ENCODE measurements around the gene GP9.

GP9 gene

DNA sequence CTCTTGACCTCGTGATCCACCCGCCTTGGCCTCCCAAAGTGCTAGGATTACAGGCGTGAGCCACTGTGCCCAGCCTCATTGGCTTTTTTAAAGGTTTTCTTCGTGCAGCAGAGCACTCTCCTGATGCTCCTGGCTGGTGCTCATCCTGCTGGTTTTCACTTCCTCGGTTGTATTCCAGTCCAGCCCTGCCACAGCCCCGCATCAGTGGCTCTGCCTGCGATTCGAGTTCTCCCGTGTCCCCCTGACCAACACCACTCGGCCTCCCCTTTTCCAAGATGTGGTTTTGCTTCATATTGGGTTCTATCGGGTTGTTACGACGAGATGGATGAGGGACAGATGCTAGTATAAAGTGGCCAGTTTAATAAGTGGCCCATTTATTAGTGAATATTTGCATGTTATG lies 31.7 kb upstream of the GP9 start:
- DNase-seq (ENCODE audit: low read depth in 2 of 2): no peak

DNA sequence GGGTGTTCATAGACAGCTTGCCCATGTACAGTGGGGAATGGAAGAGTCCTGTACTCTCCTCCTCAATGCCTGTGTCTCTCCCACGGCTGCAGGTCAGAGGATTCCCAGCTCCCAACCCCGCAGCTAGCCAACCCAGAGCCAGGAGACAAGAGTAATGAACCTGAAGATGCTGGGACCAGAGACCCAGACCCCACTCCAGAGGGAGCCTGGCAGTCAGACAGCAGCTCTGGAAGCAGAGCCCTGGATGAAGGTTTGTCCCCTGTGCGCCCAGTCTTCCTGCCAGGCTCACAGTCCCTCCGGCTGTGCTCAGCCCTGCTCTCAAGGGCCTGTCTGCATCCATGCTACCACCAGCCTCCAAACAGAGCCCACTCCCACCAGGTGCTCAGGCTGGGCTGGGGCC lies 30.0 kb upstream of the GP9 start:
- no peak for DNase-seq (ENCODE audit: low read depth in 2 of 2)

DNA sequence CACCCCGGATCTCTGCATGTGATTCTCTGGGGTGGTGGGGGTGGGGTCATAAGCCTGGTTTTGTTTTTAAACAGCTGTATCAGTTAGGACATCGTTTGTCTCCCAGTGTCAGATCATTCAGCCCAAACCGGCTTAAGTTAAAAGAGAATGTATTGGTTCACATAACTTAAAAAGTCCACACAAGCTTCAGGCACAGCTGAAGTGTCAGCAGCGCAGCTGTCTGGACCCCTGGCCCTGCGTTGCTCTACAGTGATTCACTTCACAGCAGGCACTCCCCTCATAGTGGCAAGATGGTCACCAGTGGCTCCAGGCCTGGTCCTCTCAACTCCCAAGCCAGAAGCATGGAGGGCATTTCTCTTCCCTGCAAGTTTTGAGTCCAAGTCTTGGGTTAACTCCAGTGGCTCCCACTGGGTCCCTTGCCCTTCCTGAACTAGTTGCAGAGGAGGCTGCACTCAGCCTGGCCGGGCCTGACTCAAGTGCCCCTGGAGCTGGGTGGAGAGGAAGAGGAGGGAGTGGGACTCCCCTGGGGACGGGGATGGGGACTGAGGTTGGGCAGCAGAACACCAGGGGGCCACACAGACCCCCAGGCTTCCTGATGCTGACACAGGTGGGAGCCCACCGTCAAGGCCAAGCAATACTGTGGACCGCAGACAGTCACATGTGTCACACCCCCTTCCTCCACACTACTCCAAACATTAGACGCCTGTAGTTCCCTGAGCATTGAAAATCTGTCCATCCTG lies 28.9 kb upstream of the GP9 start:
- DNase-seq (ENCODE audit: low read depth in 2 of 2): no peak

DNA sequence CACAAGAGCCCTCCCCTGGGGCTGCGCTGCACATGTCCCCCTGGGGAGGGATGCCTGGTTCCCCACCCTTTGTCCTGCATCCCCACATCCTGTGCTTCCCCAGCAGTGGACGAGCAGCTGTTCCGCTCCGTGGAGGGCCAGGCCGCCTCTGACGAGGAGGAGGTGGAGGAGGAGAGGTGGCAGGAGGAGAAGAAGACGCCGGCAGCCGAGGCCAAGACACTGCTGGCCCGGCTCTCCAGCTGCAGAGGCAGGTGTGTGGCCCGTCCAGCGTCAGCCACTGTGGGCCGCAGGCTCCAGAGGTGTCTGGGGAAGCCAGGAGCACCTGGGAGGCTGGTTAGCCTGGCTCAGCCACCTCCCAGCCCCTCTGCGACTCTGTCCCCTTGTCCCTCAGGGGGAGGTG lies 27.9 kb upstream of the GP9 start:
- DNase-seq (ENCODE audit: low read depth in 2 of 2): no peak

- no peak for DNase-seq (ENCODE audit: low read depth in 2 of 2)
Observed at GRCh38 chr3:129033151-129033550, 27.4 kb upstream of the GP9 start.

DNA sequence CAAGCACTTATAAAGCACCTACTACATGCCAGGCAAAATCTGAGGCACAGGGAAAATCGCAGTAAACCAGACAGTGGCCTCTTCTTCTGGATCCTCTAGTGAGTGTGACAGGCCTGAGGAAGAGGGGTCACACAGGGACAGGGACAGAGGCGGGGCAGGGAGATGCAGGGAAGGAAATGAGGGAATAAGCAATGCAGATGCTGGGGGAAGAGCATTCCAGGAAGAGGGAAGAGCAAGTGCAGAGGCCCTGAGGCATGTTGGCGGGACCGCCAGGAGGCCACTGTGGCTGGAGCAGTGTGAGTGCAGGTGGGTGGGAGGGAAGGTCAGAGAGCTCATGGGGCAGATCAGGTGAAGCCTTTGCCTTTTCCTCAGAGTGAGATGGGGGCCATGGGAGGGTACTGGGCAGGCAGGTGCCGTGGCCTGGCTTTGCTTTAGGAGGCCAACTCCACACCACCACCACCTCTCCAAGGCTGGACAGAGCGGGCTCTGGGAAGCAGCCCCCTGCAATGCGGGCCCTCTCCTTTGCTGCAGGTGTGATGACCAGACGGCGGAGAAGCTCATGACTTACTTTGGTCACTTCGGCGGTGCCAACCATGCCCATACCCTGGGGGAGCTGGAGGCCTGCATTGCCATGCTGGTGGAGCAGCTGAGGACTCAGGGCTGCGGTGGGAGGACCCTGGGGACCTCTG lies 26.8 kb upstream of the GP9 start:
- DNase-seq (ENCODE audit: low read depth in 2 of 2): no peak

GRCh38 chr3:129034642-129035041 lies 25.9 kb upstream of the GP9 start:
- no peak for DNase-seq (ENCODE audit: low read depth in 2 of 2)

DNA sequence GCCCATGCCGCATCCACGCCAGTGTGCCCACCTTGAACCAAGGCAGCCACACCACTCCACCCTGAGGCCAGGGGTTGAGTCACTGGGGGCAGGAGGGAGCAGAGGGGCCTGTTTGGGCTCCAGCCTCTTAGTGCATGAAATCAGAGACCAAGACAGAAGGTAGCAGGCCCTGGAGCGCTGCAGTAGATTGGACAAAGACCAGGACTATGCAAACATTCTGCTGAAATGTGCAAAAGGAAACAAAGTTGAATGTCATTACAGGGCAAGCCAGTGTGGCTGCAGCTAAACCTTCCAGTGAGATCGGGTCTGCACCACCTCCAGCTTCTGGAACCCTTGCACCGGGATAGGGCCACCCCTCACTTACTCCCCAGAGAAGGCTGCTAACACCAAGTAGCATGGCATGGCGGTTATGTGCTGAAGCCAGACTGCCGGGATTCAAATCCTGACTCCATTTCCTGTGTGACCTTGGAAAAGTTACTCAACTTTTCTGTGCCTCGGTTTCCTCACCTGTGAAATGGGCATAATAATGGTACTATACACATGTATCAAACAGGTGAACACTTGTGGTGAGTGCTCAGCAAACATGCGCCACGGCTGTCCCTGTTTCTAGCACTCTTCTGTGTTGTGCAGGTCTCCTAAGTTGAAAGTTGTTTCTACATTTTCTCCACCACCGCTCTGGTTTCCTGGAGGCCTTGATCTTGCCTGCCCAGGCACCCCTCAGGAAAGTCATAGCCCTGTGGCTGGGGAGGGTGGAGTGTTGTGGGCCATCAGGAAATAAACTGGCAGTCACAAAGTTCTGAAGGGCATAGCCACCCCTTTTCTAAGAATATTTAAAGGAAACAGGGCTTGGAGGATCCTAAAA lies 25.0 kb upstream of the GP9 start:
- no peak for DNase-seq (ENCODE audit: low read depth in 2 of 2)

DNA sequence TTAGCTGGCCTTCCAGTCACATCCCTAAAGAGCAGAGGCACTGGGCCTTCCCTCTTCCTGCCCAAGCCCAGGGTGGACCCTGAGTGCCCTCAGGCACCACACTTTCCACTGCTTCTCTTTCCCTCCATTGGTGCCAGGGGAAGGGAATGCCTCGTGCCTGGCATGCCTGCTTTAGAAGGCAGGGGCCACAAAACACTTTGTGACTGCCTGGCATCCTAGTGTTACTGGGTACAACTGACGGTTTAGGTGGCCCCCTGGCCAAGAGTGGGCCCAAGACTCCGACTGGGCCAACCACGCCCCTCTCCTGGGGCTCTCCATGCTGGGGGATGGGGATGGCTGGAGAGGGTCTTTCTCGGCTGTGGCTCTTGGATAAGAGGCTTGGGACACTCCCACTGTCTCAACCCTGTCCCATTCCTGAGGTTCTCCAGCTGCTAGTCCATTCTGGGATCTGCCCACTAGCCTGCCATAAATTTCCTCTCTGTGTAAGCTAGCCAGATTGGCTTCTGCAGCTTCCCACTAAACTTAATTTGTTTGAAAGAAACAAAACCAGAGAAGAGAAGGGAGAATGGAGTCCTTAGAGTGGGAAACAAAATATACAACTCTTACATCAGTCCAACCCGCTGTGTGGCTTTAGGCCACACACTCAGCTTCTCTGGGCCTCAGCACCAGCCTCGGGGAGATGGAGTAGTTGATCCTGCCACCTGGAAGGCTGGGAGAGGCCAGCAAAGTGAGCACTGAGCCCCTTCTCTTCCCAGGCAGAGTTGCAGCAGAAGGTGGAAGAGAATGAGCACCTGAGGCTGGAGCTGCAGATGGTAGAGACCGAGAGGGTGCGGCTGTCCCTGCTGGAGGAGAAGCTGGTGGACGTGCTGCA lies 24.1 kb upstream of the GP9 start:
- no peak for DNase-seq (ENCODE audit: low read depth in 2 of 2)

DNA sequence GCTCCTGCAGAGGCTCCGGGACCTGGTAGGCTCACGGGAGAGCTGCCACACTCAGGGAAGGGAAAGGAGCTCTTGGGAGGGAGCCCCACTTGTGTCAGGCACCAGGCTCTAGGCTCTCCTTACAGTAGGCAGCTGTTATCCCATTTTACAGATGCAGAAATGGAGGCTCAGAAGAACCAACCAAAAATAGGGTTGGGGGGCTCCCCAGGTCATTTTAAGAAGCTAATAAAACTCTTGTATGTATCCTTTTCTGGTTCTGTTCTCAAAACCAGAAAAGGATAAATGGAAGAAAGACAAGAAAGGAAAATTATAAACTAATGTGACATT lies 23.5 kb upstream of the GP9 start:
- DNase-seq (ENCODE audit: low read depth in 2 of 2): no peak

DNA sequence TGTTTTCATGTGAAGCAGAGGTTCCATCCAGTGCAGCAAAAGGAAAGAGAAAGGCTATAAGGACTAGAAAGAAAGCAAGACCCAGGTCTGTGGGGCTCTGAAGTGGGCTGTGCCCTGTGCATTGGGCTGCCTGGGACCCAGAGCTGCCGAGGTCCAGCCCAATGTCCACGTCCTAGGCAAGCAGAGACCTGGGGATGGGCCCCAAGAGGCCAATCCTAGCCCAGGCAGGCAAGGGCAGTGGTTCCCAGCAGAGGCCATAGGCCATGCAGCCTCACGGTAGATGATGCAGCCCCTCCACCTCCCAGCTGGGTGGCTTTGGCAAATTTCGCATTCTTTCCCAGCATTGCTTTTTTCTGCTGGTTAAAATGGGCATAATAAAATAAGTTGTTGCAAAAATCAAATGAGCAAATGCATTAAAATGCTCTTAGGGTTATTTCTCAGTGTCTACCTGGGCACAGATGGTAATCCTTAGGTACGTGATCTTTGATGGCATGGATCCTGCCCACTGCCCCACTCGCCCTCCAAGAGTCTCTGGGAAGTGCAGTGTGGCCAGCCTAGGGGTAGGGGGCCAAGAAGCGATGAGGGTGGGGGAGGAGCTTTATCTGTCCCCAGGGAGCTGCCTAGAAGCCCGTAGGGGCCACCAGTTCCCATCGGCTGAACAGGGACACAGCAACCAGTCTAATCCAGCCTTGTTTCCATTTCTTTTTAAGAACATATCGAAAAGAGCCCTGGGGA lies 22.3 kb upstream of the GP9 start:
- no peak for DNase-seq (ENCODE audit: low read depth in 2 of 2)

DNA sequence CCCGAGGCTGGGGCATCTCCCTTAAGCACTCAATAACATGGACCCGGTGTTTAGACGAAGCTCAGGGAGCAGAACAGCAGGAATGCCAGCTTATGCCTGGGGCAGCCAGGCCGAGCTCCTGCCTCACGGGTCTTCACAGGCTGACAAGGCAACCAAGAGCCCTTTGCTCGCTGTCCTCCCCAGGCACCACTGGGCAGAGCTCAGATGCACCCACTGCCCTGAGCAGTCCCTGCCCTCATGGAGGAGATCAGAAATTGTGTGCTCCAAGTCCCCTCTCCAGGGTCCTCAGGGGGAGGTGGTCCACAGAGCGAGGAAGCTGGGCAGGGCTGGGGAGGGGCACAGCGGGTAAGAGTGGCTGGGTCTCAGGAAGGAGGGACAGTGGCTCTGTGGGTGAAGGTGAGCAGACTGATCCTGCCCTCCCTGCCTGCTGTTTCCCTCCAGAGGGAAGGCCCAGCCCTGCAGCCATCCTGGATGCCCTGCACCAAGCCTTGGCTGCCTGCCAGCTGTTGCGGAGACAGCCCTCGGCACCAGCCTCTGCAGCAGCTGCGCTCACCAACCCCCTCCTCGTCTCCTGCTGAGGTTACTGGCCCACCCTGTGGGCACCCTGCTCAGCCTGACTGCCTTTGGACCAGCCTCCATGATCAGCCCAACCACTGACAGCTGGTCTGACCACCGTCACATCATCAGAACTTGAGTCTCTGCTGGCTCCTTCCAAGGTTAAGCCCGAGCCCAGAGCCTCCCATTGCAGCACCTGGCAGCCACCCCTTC lies 21.1 kb upstream of the GP9 start:
- DNase-seq (ENCODE audit: low read depth in 2 of 2): no peak

DNA sequence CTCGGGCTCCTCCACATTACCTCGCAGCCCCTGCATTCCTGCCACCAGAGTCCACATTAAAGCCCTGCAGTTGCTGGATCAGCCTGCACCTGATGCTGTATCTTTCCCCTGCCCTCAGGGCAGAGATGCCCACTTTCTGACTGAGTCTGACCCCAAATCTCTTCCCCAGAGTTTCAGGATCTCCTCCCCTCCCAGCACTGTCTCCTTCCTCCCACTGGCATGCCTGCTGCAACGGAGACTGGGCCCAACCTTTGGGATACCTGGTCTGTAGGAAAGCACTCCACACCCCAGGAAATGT lies 20.6 kb upstream of the GP9 start:
- DNase-seq (ENCODE audit: low read depth in 2 of 2): no peak

DNA sequence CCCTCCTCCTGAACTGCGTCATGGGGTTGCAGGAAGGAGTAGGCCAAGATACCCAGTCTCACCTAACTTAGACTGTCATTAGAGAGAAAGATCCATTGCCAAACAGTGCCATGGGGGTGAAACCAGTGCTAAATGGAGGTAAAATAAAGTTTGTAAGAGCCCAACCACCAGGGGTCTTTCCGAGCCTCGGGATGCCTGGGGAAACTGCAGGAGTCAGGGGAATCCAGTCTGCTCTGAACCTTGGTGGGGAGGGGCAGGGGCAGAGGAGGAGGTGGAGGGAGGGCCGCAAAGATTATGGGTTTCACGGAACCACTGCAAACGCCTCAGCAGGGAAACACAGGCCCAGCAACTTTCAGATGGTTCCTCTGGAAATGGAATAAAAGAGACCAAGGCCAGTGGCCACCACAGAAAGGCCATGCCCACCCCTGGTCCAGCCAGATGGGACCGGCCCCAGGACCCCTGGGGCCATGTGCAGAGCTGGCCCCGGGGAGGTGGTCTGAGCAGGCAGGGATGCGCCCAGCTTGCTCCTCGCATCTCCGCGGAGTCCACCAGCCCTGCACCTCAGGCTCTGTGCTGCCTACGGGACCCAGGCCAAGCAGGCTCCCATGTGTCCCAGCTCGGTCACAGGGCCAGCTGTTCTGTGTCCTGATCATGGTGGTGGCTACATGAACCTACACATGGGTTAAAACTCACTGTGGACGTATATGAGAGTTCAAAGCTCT lies 19.8 kb upstream of the GP9 start:
- no peak for DNase-seq (ENCODE audit: low read depth in 2 of 2)

DNA sequence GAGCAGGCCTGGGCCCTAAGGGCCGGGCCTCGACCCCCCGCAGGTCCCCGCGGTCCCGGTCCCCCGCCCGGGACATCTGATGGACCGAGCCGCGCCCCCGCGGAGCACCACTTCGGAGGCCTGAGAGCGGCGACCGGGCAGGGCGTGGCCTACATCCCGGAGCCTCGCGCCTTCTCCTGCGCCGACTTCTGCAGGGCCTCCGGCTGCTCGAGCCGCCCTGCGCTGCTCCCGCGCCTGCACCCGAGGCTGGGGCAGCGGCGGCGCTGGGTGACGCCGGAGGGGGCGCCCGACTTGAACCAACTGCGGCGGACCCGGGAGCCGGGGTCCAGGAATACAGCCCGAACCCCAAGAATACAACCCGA lies 14.9 kb upstream of the GP9 start:
- DNase-seq (ENCODE audit: low read depth in 2 of 2): peak; percentile 10 to 28

GRCh38 chr3:129046037-129046731 lies 14.4 kb upstream of the GP9 start:
- DNase-seq (ENCODE audit: low read depth in 2 of 2): peak in 1 of 2 donors; percentile 22

GRCh38 chr3:129046732-129047552 lies 13.6 kb upstream of the GP9 start:
- DNase-seq (ENCODE audit: low read depth in 2 of 2): no peak

- DNase-seq (ENCODE audit: low read depth in 2 of 2): no peak
Observed at GRCh38 chr3:129047553-129047839, 13.1 kb upstream of the GP9 start.
